HEK293 (cell line): Measurements from ENCODE around the gene HOXB8.

Experiments
- GLI4 ChIP-seq: fragments of 450-650 bp; formaldehyde crosslinking; IDR thresholded peaks from 2 replicates; pipeline ENCODE4 v1.5.1; 2016; ENCODE audit warnings: missing biosample characterization, missing genetic modification characterization
- IKZF3 ChIP-seq: fragments of 450-650 bp; IDR thresholded peaks from 2 replicates; pipeline ENCODE4 v1.5.0; 2018; ENCODE audit warnings: missing biosample characterization, mild to moderate bottlenecking, missing genetic modification characterization, moderate library complexity
- KLF10 ChIP-seq: fragments of 450-650 bp; IDR thresholded peaks from 2 replicates; pipeline ENCODE4 v1.5.1; 2018; ENCODE audit warnings: missing biosample characterization, mild to moderate bottlenecking, missing genetic modification characterization
- OSR2 ChIP-seq: fragments of 450-650 bp; formaldehyde crosslinking; IDR thresholded peaks from 2 replicates; pipeline ENCODE4 v1.5.1; 2016; ENCODE audit warnings: missing biosample characterization, missing genetic modification characterization
- REPIN1 ChIP-seq: fragments of 450-650 bp; formaldehyde crosslinking; IDR thresholded peaks from 2 replicates; pipeline ENCODE4 v1.5.1; 2017; ENCODE audit warnings: missing biosample characterization, missing genetic modification characterization, low read depth
- TRIM28 ChIP-seq: IDR thresholded peaks from 2 replicates; pipeline ENCODE4 v1.6.1; 2011; ENCODE audit warnings: low read length, control low read depth, borderline replicate concordance
- ZFHX2 ChIP-seq: fragments of 450-650 bp; formaldehyde crosslinking; conservative IDR thresholded peaks from 2 replicates; pipeline ENCODE4 v1.5.1; 2016; ENCODE audit warnings: missing biosample characterization, missing genetic modification characterization
- ZNF138 ChIP-seq: fragments of 450-650 bp; formaldehyde crosslinking; IDR thresholded peaks from 2 replicates; pipeline ENCODE4 v1.5.1; 2016; ENCODE audit warnings: missing biosample characterization, missing genetic modification characterization, borderline replicate concordance
- ZNF146 ChIP-seq: fragments of 450-650 bp; formaldehyde crosslinking; IDR thresholded peaks from 2 replicates; pipeline ENCODE4 v1.5.1; 2016; ENCODE audit warnings: missing biosample characterization, missing genetic modification characterization
- ZNF169 ChIP-seq: fragments of 450-650 bp; formaldehyde crosslinking; IDR thresholded peaks from 2 replicates; pipeline ENCODE4 v1.5.1; 2016; ENCODE audit warnings: missing biosample characterization, missing genetic modification characterization
- ZNF214 ChIP-seq: fragments of 450-650 bp; formaldehyde crosslinking; IDR thresholded peaks from 2 replicates; pipeline ENCODE4 v1.5.1; 2017; ENCODE audit warnings: missing biosample characterization, mild to moderate bottlenecking, missing genetic modification characterization, borderline replicate concordance
- ZNF324 ChIP-seq: fragments of 450-650 bp; formaldehyde crosslinking; IDR thresholded peaks from 2 replicates; pipeline ENCODE4 v1.5.1; 2016; ENCODE audit warnings: missing biosample characterization, missing genetic modification characterization
- ZNF391 ChIP-seq: fragments of 450-650 bp; formaldehyde crosslinking; IDR thresholded peaks from 2 replicates; pipeline ENCODE4 v1.5.1; 2016; ENCODE audit warnings: low read depth, missing biosample characterization, missing genetic modification characterization, borderline replicate concordance
- ZNF423 ChIP-seq: fragments of 450-650 bp; formaldehyde crosslinking; IDR thresholded peaks from 2 replicates; pipeline ENCODE4 v1.5.1; 2016; ENCODE audit warnings: missing biosample characterization, missing genetic modification characterization
- ZNF530 ChIP-seq: fragments of 450-650 bp; formaldehyde crosslinking; IDR thresholded peaks from 2 replicates; pipeline ENCODE4 v1.5.1; 2016; ENCODE audit warnings: low read depth, missing biosample characterization, missing genetic modification characterization
- ZNF561 ChIP-seq: fragments of 450-650 bp; IDR thresholded peaks from 2 replicates; pipeline ENCODE4 v1.5.1; 2018; ENCODE audit warnings: missing biosample characterization, missing genetic modification characterization, borderline replicate concordance
- ZNF610 ChIP-seq: fragments of 450-650 bp; formaldehyde crosslinking; IDR thresholded peaks from 2 replicates; pipeline ENCODE4 v1.5.1; 2016; ENCODE audit warnings: missing biosample characterization, missing genetic modification characterization, borderline replicate concordance
- ZNF792 ChIP-seq: fragments of 450-650 bp; formaldehyde crosslinking; IDR thresholded peaks from 2 replicates; pipeline ENCODE4 v1.5.1; 2016; ENCODE audit warnings: missing biosample characterization, missing genetic modification characterization
- ZNF830 ChIP-seq: fragments of 450-650 bp; IDR thresholded peaks from 2 replicates; pipeline ENCODE4 v1.5.0; 2018; ENCODE audit warnings: missing biosample characterization, missing genetic modification characterization, low read depth, mild to moderate bottlenecking, moderate library complexity
- ZNF843 ChIP-seq: fragments of 450-650 bp; formaldehyde crosslinking; IDR thresholded peaks from 2 replicates; pipeline ENCODE4 v1.5.1; 2016; ENCODE audit warnings: missing biosample characterization, missing genetic modification characterization
- ZXDB ChIP-seq: fragments of 450-650 bp; formaldehyde crosslinking; IDR thresholded peaks from 2 replicates; pipeline ENCODE4 v1.5.1; 2016; ENCODE audit warnings: missing biosample characterization, missing genetic modification characterization
- TF ChIP-seq, protein P1 (sequence below): fragments of 450-650 bp; formaldehyde crosslinking; IDR thresholded peaks from 2 replicates; pipeline ENCODE4 v1.5.1; 2016; ENCODE audit warnings: missing biosample characterization, missing genetic modification characterization
- TF ChIP-seq, protein P2 (sequence below): sonication (generic); formaldehyde crosslinking; IDR thresholded peaks from 2 replicates; pipeline ENCODE4 v1.8.1; 2022; ENCODE audit warnings: mild to moderate bottlenecking, moderate library complexity, missing genetic modification reagents
- TF ChIP-seq, protein P3 (sequence below): fragments of 450-650 bp; formaldehyde crosslinking; IDR thresholded peaks from 2 replicates; pipeline ENCODE4 v1.5.1; 2016; ENCODE audit warnings: missing biosample characterization, missing genetic modification characterization
- TF ChIP-seq, protein P4 (sequence below): fragments of 450-650 bp; formaldehyde crosslinking; IDR thresholded peaks from 2 replicates; pipeline ENCODE4 v1.5.1; 2016; ENCODE audit warnings: missing biosample characterization, missing genetic modification characterization
- TF ChIP-seq, protein P5 (sequence below): fragments of 450-650 bp; formaldehyde crosslinking; conservative IDR thresholded peaks from 2 replicates; pipeline ENCODE4 v1.5.1; 2016; ENCODE audit warnings: low read depth, missing biosample characterization, missing genetic modification characterization
- TF ChIP-seq, protein P6 (sequence below): fragments of 450-650 bp; formaldehyde crosslinking; conservative IDR thresholded peaks from 2 replicates; pipeline ENCODE4 v1.5.1; 2016; ENCODE audit warnings: low read depth, missing biosample characterization, missing genetic modification characterization

Gene HOXB8

DNA sequence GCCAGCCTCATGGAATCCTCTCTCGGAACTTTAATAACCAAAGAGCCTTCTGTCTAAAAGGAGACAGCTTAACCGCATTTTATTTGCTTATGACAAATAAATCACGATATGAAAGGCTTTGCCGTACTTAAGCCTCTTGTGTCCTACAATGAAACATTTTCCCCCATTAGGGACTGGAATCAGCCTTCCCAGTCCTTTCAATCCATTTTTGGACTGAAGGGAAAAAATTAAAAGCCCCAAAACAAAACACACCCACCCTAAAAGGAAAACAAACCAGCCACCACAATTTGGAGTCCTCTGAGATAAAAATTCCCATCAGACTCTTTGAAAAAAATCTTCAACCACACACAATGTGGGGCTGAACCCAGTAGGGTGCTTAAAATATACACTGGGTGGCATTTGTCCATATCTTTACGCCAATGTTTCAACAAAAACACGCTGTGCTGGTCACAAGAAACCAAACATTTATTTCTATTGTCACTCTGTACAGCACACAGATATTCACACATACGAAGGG lies 40.0 kb downstream of the HOXB8 start (continued):
- TF ChIP-seq ZNF146 (tag by site-specific recombination) (peak; percentile 37), ZNF214 (no peak), ZNF610 (tag by site-specific recombination) (no peak), OSR2 (tag by site-specific recombination) (peak; percentile 88), ZNF530 (tag by site-specific recombination) (no peak), ZNF169 (tag by site-specific recombination) (no peak), ZNF830 (tag by site-specific recombination) (no peak), ZNF843 (tag by site-specific recombination) (peak; percentile 93), ZFHX2 (tag by site-specific recombination) (peak; percentile 26; the same call in 1 of the 2 replicates), ZNF792 (tag by site-specific recombination) (no peak), ZNF138 (tag by site-specific recombination) (no peak), GLI4 (no peak), KLF10 (tag by site-specific recombination) (peak; percentile 95), ZNF391 (tag by site-specific recombination) (peak; percentile 85; the same call in 1 of the 2 replicates), ZXDB (tag by site-specific recombination) (peak; percentile 82), REPIN1 (tag by site-specific recombination) (no peak), TRIM28 (no peak; the same call in 1 of the 2 replicates), ZNF561 (peak; percentile 76; the same call in 1 of the 2 replicates), IKZF3 (tag by site-specific recombination) (peak; percentile 95), ZNF423 (tag by site-specific recombination) (peak; percentile 21; the same call in 1 of the 2 replicates), ZNF324 (no peak)
- TF ChIP-seq, protein P1, sequence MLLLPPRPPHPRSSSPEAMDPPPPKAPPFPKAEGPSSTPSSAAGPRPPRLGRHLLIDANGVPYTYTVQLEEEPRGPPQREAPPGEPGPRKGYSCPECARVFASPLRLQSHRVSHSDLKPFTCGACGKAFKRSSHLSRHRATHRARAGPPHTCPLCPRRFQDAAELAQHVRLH (tag by site-specific recombination): peak; percentile 73; the same call in 1 of the 2 replicates
- TF ChIP-seq, protein P2, sequence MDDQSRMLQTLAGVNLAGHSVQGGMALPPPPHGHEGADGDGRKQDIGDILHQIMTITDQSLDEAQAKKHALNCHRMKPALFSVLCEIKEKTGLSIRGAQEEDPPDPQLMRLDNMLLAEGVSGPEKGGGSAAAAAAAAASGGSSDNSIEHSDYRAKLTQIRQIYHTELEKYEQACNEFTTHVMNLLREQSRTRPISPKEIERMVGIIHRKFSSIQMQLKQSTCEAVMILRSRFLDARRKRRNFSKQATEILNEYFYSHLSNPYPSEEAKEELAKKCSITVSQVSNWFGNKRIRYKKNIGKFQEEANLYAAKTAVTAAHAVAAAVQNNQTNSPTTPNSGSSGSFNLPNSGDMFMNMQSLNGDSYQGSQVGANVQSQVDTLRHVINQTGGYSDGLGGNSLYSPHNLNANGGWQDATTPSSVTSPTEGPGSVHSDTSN (CRISPR knock-in tag): no peak
- TF ChIP-seq, protein P3, sequence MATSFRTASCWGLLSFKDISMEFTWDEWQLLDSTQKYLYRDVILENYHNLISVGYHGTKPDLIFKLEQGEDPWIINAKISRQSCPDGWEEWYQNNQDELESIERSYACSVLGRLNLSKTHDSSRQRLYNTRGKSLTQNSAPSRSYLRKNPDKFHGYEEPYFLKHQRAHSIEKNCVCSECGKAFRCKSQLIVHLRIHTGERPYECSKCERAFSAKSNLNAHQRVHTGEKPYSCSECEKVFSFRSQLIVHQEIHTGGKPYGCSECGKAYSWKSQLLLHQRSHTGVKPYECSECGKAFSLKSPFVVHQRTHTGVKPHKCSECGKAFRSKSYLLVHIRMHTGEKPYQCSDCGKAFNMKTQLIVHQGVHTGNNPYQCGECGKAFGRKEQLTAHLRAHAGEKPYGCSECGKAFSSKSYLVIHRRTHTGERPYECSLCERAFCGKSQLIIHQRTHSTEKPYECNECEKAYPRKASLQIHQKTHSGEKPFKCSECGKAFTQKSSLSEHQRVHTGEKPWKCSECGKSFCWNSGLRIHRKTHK (tag by site-specific recombination): no peak
- TF ChIP-seq, protein P4, sequence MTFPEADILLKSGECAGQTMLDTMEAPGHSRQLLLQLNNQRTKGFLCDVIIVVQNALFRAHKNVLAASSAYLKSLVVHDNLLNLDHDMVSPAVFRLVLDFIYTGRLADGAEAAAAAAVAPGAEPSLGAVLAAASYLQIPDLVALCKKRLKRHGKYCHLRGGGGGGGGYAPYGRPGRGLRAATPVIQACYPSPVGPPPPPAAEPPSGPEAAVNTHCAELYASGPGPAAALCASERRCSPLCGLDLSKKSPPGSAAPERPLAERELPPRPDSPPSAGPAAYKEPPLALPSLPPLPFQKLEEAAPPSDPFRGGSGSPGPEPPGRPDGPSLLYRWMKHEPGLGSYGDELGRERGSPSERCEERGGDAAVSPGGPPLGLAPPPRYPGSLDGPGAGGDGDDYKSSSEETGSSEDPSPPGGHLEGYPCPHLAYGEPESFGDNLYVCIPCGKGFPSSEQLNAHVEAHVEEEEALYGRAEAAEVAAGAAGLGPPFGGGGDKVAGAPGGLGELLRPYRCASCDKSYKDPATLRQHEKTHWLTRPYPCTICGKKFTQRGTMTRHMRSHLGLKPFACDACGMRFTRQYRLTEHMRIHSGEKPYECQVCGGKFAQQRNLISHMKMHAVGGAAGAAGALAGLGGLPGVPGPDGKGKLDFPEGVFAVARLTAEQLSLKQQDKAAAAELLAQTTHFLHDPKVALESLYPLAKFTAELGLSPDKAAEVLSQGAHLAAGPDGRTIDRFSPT (tag by site-specific recombination): peak; percentile 59; the same call in 1 of the 2 replicates
- TF ChIP-seq, protein P5, sequence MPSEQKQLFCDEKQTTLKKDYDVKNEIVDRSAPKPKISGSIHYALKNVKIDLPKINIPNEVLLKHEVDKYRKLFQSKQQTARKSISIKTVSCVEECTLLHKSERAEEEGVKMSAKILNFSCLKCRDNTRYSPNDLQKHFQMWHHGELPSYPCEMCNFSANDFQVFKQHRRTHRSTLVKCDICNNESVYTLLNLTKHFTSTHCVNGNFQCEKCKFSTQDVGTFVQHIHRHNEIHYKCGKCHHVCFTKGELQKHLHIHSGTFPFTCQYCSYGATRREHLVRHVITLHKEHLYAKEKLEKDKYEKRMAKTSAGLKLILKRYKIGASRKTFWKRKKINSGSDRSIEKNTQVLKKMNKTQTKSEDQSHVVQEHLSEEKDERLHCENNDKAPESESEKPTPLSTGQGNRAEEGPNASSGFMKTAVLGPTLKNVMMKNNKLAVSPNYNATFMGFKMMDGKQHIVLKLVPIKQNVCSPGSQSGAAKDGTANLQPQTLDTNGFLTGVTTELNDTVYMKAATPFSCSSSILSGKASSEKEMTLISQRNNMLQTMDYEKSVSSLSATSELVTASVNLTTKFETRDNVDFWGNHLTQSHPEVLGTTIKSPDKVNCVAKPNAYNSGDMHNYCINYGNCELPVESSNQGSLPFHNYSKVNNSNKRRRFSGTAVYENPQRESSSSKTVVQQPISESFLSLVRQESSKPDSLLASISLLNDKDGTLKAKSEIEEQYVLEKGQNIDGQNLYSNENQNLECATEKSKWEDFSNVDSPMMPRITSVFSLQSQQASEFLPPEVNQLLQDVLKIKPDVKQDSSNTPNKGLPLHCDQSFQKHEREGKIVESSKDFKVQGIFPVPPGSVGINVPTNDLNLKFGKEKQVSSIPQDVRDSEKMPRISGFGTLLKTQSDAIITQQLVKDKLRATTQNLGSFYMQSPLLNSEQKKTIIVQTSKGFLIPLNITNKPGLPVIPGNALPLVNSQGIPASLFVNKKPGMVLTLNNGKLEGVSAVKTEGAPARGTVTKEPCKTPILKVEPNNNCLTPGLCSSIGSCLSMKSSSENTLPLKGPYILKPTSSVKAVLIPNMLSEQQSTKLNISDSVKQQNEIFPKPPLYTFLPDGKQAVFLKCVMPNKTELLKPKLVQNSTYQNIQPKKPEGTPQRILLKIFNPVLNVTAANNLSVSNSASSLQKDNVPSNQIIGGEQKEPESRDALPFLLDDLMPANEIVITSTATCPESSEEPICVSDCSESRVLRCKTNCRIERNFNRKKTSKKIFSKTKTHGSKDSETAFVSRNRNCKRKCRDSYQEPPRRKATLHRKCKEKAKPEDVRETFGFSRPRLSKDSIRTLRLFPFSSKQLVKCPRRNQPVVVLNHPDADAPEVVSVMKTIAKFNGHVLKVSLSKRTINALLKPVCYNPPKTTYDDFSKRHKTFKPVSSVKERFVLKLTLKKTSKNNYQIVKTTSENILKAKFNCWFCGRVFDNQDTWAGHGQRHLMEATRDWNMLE (tag by site-specific recombination): no peak
- TF ChIP-seq, protein P6, sequence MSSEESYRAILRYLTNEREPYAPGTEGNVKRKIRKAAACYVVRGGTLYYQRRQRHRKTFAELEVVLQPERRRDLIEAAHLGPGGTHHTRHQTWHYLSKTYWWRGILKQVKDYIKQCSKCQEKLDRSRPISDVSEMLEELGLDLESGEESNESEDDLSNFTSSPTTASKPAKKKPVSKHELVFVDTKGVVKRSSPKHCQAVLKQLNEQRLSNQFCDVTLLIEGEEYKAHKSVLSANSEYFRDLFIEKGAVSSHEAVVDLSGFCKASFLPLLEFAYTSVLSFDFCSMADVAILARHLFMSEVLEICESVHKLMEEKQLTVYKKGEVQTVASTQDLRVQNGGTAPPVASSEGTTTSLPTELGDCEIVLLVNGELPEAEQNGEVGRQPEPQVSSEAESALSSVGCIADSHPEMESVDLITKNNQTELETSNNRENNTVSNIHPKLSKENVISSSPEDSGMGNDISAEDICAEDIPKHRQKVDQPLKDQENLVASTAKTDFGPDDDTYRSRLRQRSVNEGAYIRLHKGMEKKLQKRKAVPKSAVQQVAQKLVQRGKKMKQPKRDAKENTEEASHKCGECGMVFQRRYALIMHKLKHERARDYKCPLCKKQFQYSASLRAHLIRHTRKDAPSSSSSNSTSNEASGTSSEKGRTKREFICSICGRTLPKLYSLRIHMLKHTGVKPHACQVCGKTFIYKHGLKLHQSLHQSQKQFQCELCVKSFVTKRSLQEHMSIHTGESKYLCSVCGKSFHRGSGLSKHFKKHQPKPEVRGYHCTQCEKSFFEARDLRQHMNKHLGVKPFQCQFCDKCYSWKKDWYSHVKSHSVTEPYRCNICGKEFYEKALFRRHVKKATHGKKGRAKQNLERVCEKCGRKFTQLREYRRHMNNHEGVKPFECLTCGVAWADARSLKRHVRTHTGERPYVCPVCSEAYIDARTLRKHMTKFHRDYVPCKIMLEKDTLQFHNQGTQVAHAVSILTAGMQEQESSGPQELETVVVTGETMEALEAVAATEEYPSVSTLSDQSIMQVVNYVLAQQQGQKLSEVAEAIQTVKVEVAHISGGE (tag by site-specific recombination): peak; percentile 39; the same call in 1 of the 2 replicates
